HT1080 (cell line): ENCODE measurements around the gene RPL27. TPM values are rescaled to one million over a fixed set of nuclear protein-coding genes. Genes with fewer than 3 reads are reported as not detected.

ENCODE experiments used
- DNase-seq: peaks from one replicate; pipeline ENCODE4 v3.0.0-alpha.2; 2015; ENCODE audit warnings: low read depth
- small RNA-seq: library from RNA; depleted of rRNA; stranded (forward); fragments of <200 nt; gene quantifications from one replicate; pipeline ENCODE3, GENCODE V24; 2014
- total RNA-seq: library from RNA; depleted of rRNA; stranded (reverse); fragments of >200 nt; shearing (Covaris generic); gene quantifications from 2 replicates; pipeline ENCODE4 v1.2.3, GENCODE V29; 2014; rRNA removed

The RPL27 gene
- total RNA-seq, 1 experiment from 2014 or later: 2,292 TPM

GRCh38 chr17:43051969-43052368 lies 53.8 kb downstream of the RPL27 start:
- no peak for DNase-seq

Small RNA genes lying within 50 kb of the gene (small RNA-seq; reads per million reads assigned to genes)
- gene AARSD1: not detected

Other genes with a start within 250 kb of the RPL27 start
- 0.40 and 1.4 TPM in 2 replicates for gene RAMP2, start 237.2 kb upstream of the RPL27 start, total RNA-seq
- gene VPS25, start 225.0 kb upstream of the RPL27 start, total RNA-seq: 110 and 122 TPM in 2 replicates
- 5.7 and 8.9 TPM in 2 replicates for gene WNK4, start 217.8 kb upstream of the RPL27 start, total RNA-seq
- gene COA3, start 199.7 kb upstream of the RPL27 start, total RNA-seq: 65.2 and 97.2 TPM in 2 replicates
- gene CNTD1, start 199.6 kb upstream of the RPL27 start, total RNA-seq: 0.13 and 0.27 TPM in 2 replicates
- 159 and 182 TPM in 2 replicates for gene BECN1, start 174.1 kb upstream of the RPL27 start, total RNA-seq
- gene PSME3, start 165.0 kb upstream of the RPL27 start, total RNA-seq: 146 and 205 TPM in 2 replicates
- 0.95 and 1.4 TPM in 2 replicates for gene AOC2, start 153.8 kb upstream of the RPL27 start, total RNA-seq
- 0.11 TPM in 1 of 2 replicates, not detected in the other for gene AOC3, start 147.2 kb upstream of the RPL27 start, total RNA-seq
- not detected in 2 replicates for gene G6PC1, start 97.6 kb upstream of the RPL27 start, total RNA-seq
- gene AARSD1, start 34.0 kb upstream of the RPL27 start, total RNA-seq: 25.2 and 29.2 TPM in 2 replicates
- 0.10 TPM in 1 of 2 replicates, not detected in the other for gene PTGES3L, start 18.3 kb upstream of the RPL27 start, total RNA-seq
- gene RUNDC1, start 17.9 kb upstream of the RPL27 start, total RNA-seq: 4.7 and 6.9 TPM in 2 replicates
- gene IFI35, start 8.4 kb downstream of the RPL27 start, total RNA-seq: 18.7 and 20.1 TPM in 2 replicates
- gene VAT1, start 24.0 kb downstream of the RPL27 start, total RNA-seq: 52.6 and 54.0 TPM in 2 replicates
- 0.11 and 0.23 TPM in 2 replicates for gene RND2, start 26.8 kb downstream of the RPL27 start, total RNA-seq
- gene BRCA1, start 126.9 kb downstream of the RPL27 start, total RNA-seq: 31.8 and 47.1 TPM in 2 replicates
- 53.8 and 65.6 TPM in 2 replicates for gene NBR1, start 172.8 kb downstream of the RPL27 start, total RNA-seq
- 0.93 and 1.4 TPM in 2 replicates for gene TMEM106A, start 213.5 kb downstream of the RPL27 start, total RNA-seq
- not detected in 2 replicates for gene CCDC200, start 230.2 kb downstream of the RPL27 start, total RNA-seq
- not detected in 2 replicates for gene RNU2-1, start 235.6 kb downstream of the RPL27 start, total RNA-seq